HG02623 (cell line): ENCODE data around the gene RHOT2.
A peak's percentile ranks its signal among the peaks of the same experiment; 100 is the strongest.
"Not testable (repeated sequence)": the region's sequence is repeated elsewhere in the genome, so short reads cannot be mapped to it uniquely, and the experiment has no call there.

Source experiments
- ATAC-seq: cut with Tn5 transposase; IDR thresholded peaks from one replicate; pipeline ENCODE4 v1.9.1; 2021; ENCODE audit warnings: moderate library complexity; ENCODE audit not compliant: unreplicated experiment

The RHOT2 gene

DNA sequence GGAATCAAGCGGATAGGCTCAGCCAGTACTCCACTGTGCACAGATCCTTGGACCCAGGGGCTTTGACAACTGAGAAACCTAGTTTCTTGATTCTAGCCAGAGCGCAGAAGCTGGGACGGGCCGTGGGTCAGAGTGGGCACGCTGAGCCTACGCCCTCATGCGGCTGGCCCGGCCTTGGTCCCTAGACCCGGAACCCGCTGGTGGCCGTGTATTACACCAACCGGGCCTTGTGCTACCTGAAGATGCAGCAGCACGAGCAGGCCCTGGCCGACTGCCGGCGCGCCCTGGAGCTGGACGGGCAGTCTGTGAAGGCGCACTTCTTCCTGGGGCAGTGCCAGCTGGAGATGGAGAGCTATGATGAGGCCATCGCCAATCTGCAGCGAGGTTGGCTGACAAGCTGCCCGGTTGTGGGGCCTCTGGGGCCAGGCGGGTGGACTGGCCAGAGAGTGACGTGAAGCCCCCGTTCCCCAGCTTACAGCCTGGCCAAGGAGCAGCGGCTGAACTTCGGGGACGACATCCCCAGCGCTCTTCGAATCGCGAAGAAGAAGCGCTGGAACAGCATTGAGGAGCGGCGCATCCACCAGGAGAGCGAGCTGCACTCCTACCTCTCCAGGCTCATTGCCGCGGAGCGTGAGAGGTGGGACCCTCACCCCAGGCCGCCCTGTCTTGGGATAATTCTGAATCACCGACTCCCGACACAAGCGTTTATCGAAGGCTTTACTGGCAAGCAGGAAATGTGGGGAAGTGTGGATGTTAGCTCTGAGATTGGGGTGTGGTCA is 13.2 kb downstream of the RHOT2 start:
- ATAC-seq: no peak

GRCh38 chr16:681746-682427 is 14.0 kb downstream of the RHOT2 start:
- ATAC-seq: no peak

GRCh38 chr16:682493-683395 is 14.8 kb downstream of the RHOT2 start:
- no peak for ATAC-seq

DNA sequence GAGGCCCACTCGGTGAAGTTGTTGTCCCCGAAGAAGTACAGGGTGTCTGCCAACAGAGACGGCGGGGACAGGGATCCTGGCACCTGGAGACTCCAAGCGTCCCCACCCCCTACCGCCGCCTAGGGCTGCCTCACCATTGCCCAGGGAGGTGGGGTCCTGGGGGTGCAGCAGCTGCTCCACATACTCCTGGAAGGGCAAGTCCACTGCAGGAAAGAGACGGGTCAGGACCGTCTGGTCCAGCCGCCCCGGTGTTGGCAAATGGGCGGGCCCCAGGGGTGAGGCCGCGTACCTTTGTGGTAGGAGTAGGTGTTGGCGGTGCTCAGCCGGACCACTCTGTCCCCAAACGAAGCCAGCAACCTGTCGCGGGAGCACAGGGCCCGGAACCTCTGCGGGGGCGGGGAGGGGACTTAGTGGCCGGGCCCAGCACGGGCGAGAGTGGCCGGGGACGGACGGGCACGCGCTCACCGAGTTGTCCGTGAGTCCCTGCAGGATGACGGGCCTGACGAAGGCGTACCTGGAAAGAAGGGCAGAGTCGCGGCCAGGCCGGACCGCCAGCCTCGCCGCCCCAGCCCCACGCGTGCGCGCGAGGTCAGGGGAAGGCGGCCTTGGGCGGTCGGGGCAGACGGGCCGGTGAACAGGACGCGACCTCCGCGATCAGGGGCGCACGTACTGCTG is 15.6 kb downstream of the RHOT2 start:
- ATAC-seq: no peak

- peak; percentile 64 for ATAC-seq
Observed at GRCh38 chr16:684071-684794, 16.3 kb downstream of the RHOT2 start, which contains the start of gene JMJD8. JMJD8 (minus strand) TSS chr16:684334; CDS start chr16:684319, 15 bp downstream.

- ATAC-seq: no peak
Observed at GRCh38 chr16:684961-685696, 17.2 kb downstream of the RHOT2 start.

GRCh38 chr16:685967-686366 is 18.0 kb downstream of the RHOT2 start:
- no peak for ATAC-seq

DNA sequence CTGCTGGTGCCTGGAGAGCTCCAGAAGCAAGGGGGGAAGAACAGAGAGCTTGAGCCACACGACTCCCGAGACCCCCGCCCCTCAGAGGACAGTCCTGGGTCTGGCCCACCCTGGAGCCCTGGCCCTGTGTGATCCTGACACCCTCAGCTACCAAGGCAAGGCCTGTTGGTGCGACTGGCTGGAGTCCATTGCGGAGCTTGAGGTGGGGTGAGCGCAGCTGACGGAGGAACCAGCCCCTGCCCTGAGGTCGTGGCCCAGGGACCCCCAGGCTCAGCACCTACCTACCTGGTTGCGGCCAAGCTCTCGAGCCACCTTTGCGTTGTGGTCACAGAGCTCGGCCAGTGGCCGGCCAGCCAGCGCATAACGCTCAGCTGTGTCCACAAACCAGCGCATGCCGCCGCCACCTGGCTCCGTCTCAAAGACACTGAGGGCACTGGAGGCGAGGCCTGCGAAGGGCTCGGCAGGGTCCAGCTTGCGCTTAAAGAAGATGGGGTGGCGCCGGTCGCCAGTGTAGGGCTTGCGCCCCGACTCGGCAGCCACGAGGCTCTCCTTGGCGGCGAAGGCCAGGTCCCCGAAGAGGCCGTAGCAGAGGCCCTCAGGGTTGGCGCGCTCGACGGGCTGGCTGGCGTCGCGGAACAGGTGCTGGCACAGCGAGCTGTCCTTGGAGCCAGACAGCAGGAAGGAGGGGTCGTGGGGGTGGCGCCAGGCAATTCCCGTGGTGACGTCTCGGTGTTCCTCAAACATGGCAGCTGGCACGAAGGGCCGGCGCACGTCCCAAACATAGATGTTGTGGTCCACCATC is 18.7 kb downstream of the RHOT2 start:
- no peak for ATAC-seq

DNA sequence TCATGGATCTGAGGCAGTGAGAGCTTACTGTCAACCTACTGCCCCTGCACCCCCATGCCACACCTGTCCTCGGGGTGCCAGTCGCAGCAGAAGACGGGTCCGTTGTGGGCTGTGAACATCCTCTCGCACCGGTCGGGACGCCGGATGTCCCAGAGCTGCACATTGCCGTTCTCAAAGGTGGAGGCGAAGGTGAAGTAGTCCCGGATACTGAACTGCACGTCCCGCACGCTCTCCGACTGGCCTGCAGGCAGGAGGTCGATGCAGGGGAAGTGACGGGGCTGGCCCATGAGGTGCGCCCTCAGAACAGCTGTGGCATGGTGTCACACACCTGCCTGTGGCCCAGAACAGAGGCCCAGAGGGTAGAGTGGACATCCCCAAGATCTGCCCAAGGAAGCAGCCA is 19.6 kb downstream of the RHOT2 start:
- no peak for ATAC-seq

GRCh38 chr16:689175-689897 is 21.4 kb downstream of the RHOT2 start:
- no peak for ATAC-seq

DNA sequence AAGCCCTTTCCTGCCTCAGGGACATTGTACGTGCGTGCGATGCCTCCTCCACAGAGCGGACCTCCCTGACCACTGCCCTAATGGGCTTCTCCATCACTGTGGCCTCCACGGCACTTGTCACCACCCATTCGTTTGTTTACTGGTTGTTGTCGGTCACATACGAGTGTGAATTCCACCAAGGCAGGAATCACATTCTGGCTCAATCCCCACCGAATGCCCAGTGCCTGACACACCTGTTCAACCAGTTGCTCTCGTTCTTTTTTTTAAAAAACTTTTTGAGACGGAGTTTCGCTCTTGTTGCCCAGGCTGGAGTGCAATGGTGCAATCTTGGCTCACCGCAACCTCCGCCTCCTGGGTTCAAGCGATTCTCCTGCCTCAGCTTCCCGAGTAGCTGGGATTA is 23.3 kb downstream of the RHOT2 start:
- ATAC-seq: not testable (repeated sequence)

DNA sequence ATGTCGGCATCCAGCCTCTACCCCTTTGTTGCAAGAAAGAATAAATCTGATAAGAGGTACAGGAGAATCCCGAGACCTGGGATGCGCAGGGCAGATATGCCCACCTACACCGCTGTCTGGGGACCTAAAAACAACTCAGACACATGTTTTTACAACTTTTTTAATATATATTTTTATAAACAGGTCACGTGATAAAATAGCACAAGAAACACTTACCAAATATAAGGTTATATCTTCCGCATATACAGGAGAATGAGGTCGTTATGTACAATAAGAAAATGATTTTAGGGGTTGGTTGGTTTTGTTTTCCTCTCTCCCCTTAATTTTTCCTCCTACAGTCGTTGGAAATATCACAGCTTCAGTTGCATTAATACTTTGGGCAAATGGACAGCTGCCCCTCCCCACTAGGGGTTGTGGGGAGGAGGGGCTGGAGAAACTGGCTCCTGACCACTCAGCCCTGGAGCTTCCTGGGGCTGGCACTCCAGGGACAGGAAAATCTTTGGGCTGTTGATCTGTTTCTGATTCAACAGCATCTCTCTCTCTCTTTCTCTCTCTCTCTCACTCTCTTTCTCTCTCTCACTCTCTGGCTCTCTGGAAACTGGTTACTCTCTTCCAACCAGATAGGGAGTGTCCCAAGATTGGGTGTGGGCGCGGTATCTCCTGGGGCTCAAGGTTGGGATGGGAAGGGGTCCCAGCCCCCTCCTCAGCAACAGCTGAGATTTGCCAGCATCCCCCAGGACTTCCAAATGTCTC is 24.6 kb downstream of the RHOT2 start:
- no peak for ATAC-seq

DNA sequence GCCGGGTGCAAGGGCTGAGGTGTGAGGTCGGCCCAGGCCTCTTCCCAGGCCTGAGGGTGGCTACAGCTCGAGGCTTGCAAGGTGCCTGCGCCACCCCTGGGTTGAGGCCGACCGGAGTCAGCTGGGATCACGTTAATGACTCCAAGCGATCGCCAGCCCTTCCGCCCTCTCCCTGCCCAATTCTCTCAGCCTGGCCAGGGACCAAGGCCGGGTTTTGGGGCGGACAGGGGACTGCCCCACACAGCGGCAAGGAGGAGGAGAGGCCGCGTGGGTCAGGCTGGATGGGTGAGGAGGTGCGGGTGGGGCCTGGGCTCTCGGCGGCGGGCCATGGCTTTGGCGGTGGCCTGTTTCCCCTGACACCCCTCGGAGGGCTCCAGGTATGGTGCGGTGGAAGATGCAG is 25.4 kb downstream of the RHOT2 start:
- no peak for ATAC-seq

GRCh38 chr16:693766-694165 is 25.8 kb downstream of the RHOT2 start:
- no peak for ATAC-seq

GRCh38 chr16:694187-694862 is 26.4 kb downstream of the RHOT2 start:
- ATAC-seq: no peak

- no peak for ATAC-seq
Observed at GRCh38 chr16:694863-695354, 27.0 kb downstream of the RHOT2 start.
